C4-2B (cell line): ENCODE measurements around the gene BSND.

Experiments used
- CTCF ChIP-seq: fragments of 450-650 bp; conservative IDR thresholded peaks from 2 replicates; pipeline ENCODE4 v1.5.1; 2017; ENCODE audit warnings: mild to moderate bottlenecking
- ZFX ChIP-seq: fragments of 450-650 bp; IDR thresholded peaks from 2 replicates; pipeline ENCODE4 v1.6.1; 2017

GRCh38 chr1:54998100-54998499, 633 bp upstream of the BSND start:
- TF ChIP-seq CTCF (no peak), ZFX (no peak)
